ENCODE data around the gene PNPLA4.

Gene PNPLA4

GRCh38 chrX:7889680-7890079 is 37.5 kb downstream of the PNPLA4 start:
- H3K4me3 ChIP-seq (ENCODE audit: control insufficient read depth, low read depth, low read length), result no peak overlapping the region
- peak; percentile 34 for DNase-seq (ENCODE audit: low read depth)
- no peak for TF ChIP-seq CTCF (conservative IDR thresholded peaks at IDR 0.05; ENCODE audit: control insufficient read depth, insufficient read depth, low read depth, low read length)

GRCh38 chrX:7889135-7889534 is 38.1 kb downstream of the PNPLA4 start:
- no peak overlapping the region for H3K4me3 ChIP-seq (ENCODE audit: control insufficient read depth, low read depth, low read length)
- no peak for DNase-seq (ENCODE audit: low read depth)
- no peak for TF ChIP-seq CTCF (conservative IDR thresholded peaks at IDR 0.05; ENCODE audit: control insufficient read depth, insufficient read depth, low read depth, low read length)

GRCh38 chrX:7876957-7877356 is 50.3 kb downstream of the PNPLA4 start:
- H3K4me3 ChIP-seq (ENCODE audit: control insufficient read depth, low read depth, low read length), result no peak overlapping the region
- DNase-seq (ENCODE audit: low read depth), result no peak
- TF ChIP-seq CTCF (conservative IDR thresholded peaks at IDR 0.05; ENCODE audit: control insufficient read depth, insufficient read depth, low read depth, low read length), result no peak

GRCh38 chrX:7872042-7872441 is 55.2 kb downstream of the PNPLA4 start:
- H3K4me3 ChIP-seq (ENCODE audit: control insufficient read depth, low read depth, low read length), result no peak overlapping the region
- TF ChIP-seq CTCF (conservative IDR thresholded peaks at IDR 0.05; ENCODE audit: control insufficient read depth, insufficient read depth, low read depth, low read length), result no peak
- DNase-seq (ENCODE audit: low read depth), result no peak

- TF ChIP-seq CTCF (conservative IDR thresholded peaks at IDR 0.05; ENCODE audit: control insufficient read depth, insufficient read depth, low read depth, low read length), result no peak
- DNase-seq (ENCODE audit: low read depth), result no peak
- no peak overlapping the region for H3K4me3 ChIP-seq (ENCODE audit: control insufficient read depth, low read depth, low read length)
Observed at GRCh38 chrX:7852166-7852565, 75.0 kb downstream of the PNPLA4 start.

Data from fibroblast of mammary gland (primary cell).